Gastrocnemius medialis (tissue), 4 donors: ENCODE data around the gene PMEPA1.

Source experiments
- CTCF ChIP-seq, 5 experiments: fragments of 450-650 bp in 3 of 5; fragments of 200-600 bp in 2 of 5; sonication (generic) in 2 of 5; IDR thresholded peaks in 4 of 5; conservative IDR thresholded peaks in 1 of 5; 1 replicate in 4 of 5; 2 replicates in 1 of 5; pipeline ENCODE4 v1.5.1; 2016 to 2019; ENCODE audit warnings: antibody characterized with exemption in 5 of 5, mild to moderate bottlenecking in 3 of 5, moderate library complexity in 3 of 5
- POLR2A ChIP-seq, 2 donors: fragments of 450-650 bp; IDR thresholded peaks; one replicate each; pipeline ENCODE4 v1.6.1; 2017; ENCODE audit warnings: antibody characterized with exemption in 2 of 2, mild to moderate bottlenecking in 2 of 2, moderate library complexity in 2 of 2

- TF ChIP-seq CTCF (IDR thresholded peaks at IDR 0.05 in 4 of 5, conservative IDR thresholded peaks at IDR 0.05 in 1 of 5) (no peak), POLR2A (IDR thresholded peaks at IDR 0.05) (no peak)
Measured at GRCh38 chr20:57680934-57681914, 28.6 kb downstream of the PMEPA1 start.
